Measurements from ENCODE around the gene LCE2B.

- no peak for TF ChIP-seq CTCF (IDR thresholded peaks at IDR 0.05)
- no peak for TF ChIP-seq POLR2AphosphoS5 (IDR thresholded peaks at IDR 0.05)
These were observed 31.8 kb upstream of the LCE2B start for GRCh38 chr1:152654110-152654509.
